Heart left ventricle (tissue), 16 donors: Measurements from ENCODE around the gene INPP4A. TPM values are rescaled to one million over a fixed set of nuclear protein-coding genes. Genes with fewer than 3 reads are reported as not detected.
A peak's percentile ranks its signal among the peaks of the same experiment; 100 is the strongest.

Experiments
- ATAC-seq, 4 donors: fragments of 200-7000 bp; cut with Tn5 transposase; one replicate each; pipeline ENCODE4 v1.9.1; 2020 to 2022; ENCODE audit warnings: moderate library complexity in 4 of 4, mild to moderate bottlenecking in 3 of 4, moderate number of reproducible peaks in 1 of 4
- DNase-seq, 5 donors: peaks; one replicate each; pipeline ENCODE4 v3.0.0-alpha.2; 2020
- H3K27ac ChIP-seq, 12 donors: fragments of 200-600 bp; sonication (generic) in 4 of 12; one replicate each; pipeline versions ENCODE4 v1.5.0 to v1.8.0; 2016 to 2022; ENCODE audit warnings: mild to moderate bottlenecking in 2 of 12
- H3K27me3 ChIP-seq, 9 donors: fragments of 200-600 bp; sonication (generic) in 2 of 9; one replicate each; pipeline versions ENCODE4 v1.5.1 to v1.8.0; 2016 to 2022; ENCODE audit warnings: mild to moderate bottlenecking in 3 of 9
- H3K36me3 ChIP-seq, 9 donors: fragments of 200-600 bp; sonication (generic) in 2 of 9; one replicate each; pipeline versions ENCODE4 v1.5.0 to v1.8.0; 2018 to 2022; ENCODE audit warnings: mild to moderate bottlenecking in 2 of 9
- H3K4me1 ChIP-seq, 12 donors: fragments of 200-600 bp; sonication (generic) in 4 of 12; one replicate each; pipeline versions ENCODE4 v1.5.0 to v1.8.0; 2016 to 2022; ENCODE audit warnings: mild to moderate bottlenecking in 3 of 12
- H3K4me3 ChIP-seq, 12 donors: fragments of 200-600 bp; sonication (generic) in 4 of 12; one replicate each; pipeline versions ENCODE4 v1.5.0 to v1.8.0; 2017 to 2022; ENCODE audit warnings: mild to moderate bottlenecking in 9 of 12, moderate library complexity in 4 of 12
- H3K9me3 ChIP-seq, 12 donors: fragments of 200-600 bp; sonication (generic) in 4 of 12; one replicate each; pipeline versions ENCODE4 v1.5.0 to v1.8.0; 2016 to 2022; ENCODE audit warnings: mild to moderate bottlenecking in 1 of 12
- CTCF ChIP-seq, 12 donors: fragments of 200-600 bp; sonication (generic) in 4 of 12; IDR thresholded peaks; one replicate each; pipeline versions ENCODE4 v1.5.0 to v1.8.0; 2018 to 2022; ENCODE audit warnings: antibody characterized with exemption in 12 of 12, mild to moderate bottlenecking in 5 of 12
- POLR2A ChIP-seq, 2 donors: fragments of 450-650 bp; IDR thresholded peaks; one replicate each; pipeline ENCODE4 v1.6.1; 2017; ENCODE audit warnings: antibody characterized with exemption in 2 of 2, mild to moderate bottlenecking in 2 of 2, moderate library complexity in 2 of 2
- WGBS, 4 donors: extraction: QIAGEN DNeasy Blood & Tissue Kit in 2 of 4; methylation state at CpG; one replicate each; pipeline versions ENCODE4 v1.1.5 to v1.1.7; 2013 to 2018; 5-methylcytosine and 5-hydroxymethylcytosine counted together
- intact Hi-C, 10 donors: fragments of 100-400 bp; cut with DNase I; formaldehyde crosslinking; loops; one replicate each; pipeline versions ENCODE4 v1.11.1 to v1.14.2; 2022
- polyA plus RNA-seq, 2 donors: library from polyadenylated mRNA; stranded (reverse); fragments of 200-250 nt; gene quantifications; one replicate each; pipeline ENCODE4 v1.2.3, GENCODE V29; 2013
- total RNA-seq, 9 donors: library from RNA; depleted of rRNA in 2 of 9; stranded (reverse); fragments of >200 nt in 2 of 9; fragmentation: NEBNext Ultra II Directional in 3 of 9; extraction: Animal tissue kit (Norgen Biotek cat#: 25700) in 3 of 9; gene quantifications; one replicate each; pipeline versions ENCODE4 v1.1.0 to v1.2.4, GENCODE V29; 2016 to 2023
- donor health status: ischemic (EF 13 %, LVEDD 7.1; RV severe dilation, severe dysfunction).
- donor health status: healthy with polysubstance abuse.
- donor health status: DM: no; HTN: yes; CAD: no.
- donor health status: DM: no; HTN: no; CAD: no.
- donor health status: ischemic (EF 25% LVEDD 6.9; RV normal size, moderate dysfunction).
- donor health status: ischemic (EF 25% LVEDD 5.7; RV mildly dilated, moderate dysfunction).
- donor health status: healthy.
- donor health status: DM: yes; HTN: yes; CAD: no.
- donor health status: ischemic (EF 35%, LVEDD 5.7; RV mildly dilated, moderate dysfunction).
- donor health status: nonischemic (EF 11% LVEDD 7.7; RV severe dilation, severe dysfunction).
- donor health status: DM: yes; HTN: yes; CAD: no.
- donor health status: PGD.
- donor health status: ischemic (EF 29% LVEDD 5.4; RV normal size, mild dysfunction).
- donor health status: nonischemic (EF 23%, LVEDD 6.1; RV moderate dilation, normal function).

The INPP4A gene
- total and polyA plus RNA-seq, 11 donors = 5.1 to 30.5 (median 20.3) TPM

DNA sequence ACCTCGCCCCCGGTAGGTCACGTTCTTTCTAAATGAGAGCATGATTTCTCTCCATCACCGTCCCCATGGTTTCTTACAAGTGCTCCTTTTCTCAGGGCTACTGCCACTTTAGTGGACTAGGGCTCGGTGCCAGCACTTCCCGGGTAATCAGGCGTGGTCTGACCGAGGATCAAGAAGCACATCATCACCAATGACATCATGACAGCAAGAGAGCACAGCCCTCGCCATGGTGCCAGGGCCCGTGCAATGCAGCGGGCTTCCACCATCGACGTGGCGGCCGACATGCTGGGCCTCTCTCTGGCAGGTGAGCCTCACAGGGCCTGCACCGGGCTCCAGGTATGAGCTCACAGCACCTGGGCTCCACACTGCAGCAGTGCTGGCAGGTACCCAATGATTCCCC lies 75.2 kb downstream of the INPP4A start:
- Histone ChIP-seq H3K9me3 (no peaks in the 10 kb centered on the region), H3K27ac (no peak overlapping the region), H3K27me3 (no peaks in the 10 kb centered on the region), H3K4me1 (peaks cover 0 to 33% (median 11%) of the 10 kb centered on the region in 12 donors), H3K4me3 (no peak overlapping the region), H3K36me3 (peaks cover 0 to 31% (median 9%) of the 10 kb centered on the region in 9 donors)
- 81 to 93% (median 92%) methylated on average over 8 to 16 of the region's 16 CpGs for WGBS, 4 donors
- ATAC-seq = peak in 1 of 4 donors; percentile 15
- intact Hi-C loops = loop anchor here in 9 of 10 donors (2.0 to 10.0 kb wide), 5 partner anchors 73 to 108 kb away; no protein-coding TSS in a partner anchor
- DNase-seq = no peak
- TF ChIP-seq CTCF (IDR thresholded peaks at IDR 0.05) (no peak), POLR2A (IDR thresholded peaks at IDR 0.05) (no peak)

GRCh38 chr2:98520806-98521205 lies 76.1 kb downstream of the INPP4A start:
- WGBS, 4 donors = 89 to 95% (median 93%) methylated on average over 6 of the region's 6 CpGs
- H3K36me3 ChIP-seq = peaks cover 0 to 31% (median 9%) of the 10 kb centered on the region in 9 donors
- TF ChIP-seq CTCF (IDR thresholded peaks at IDR 0.05) (no peak), POLR2A (IDR thresholded peaks at IDR 0.05) (no peak)
- peaks cover 0 to 26% (median 5%) of the 10 kb centered on the region in 12 donors for H3K4me1 ChIP-seq
- no peak overlapping the region for H3K27ac ChIP-seq
- DNase-seq (no peak), ATAC-seq (no peak)
- H3K4me3 ChIP-seq = no peak overlapping the region
- no peaks in the 10 kb centered on the region for H3K9me3 ChIP-seq
- no peaks in the 10 kb centered on the region for H3K27me3 ChIP-seq
- intact Hi-C loops = loop anchor here in 1 of 10 donors (10.0 kb wide), 1 partner anchor 106 kb away; no protein-coding TSS in a partner anchor

GRCh38 chr2:98521266-98521665 lies 76.6 kb downstream of the INPP4A start:
- Histone ChIP-seq H3K27ac (no peak overlapping the region), H3K4me3 (no peak overlapping the region), H3K9me3 (no peaks in the 10 kb centered on the region), H3K4me1 (peaks cover 0 to 24% (median 5%) of the 10 kb centered on the region in 12 donors), H3K27me3 (no peaks in the 10 kb centered on the region), H3K36me3 (peaks cover 0 to 31% (median 9%) of the 10 kb centered on the region in 9 donors)
- intact Hi-C loops = loop anchor here in 1 of 10 donors (10.0 kb wide), 1 partner anchor 106 kb away; no protein-coding TSS in a partner anchor
- WGBS, 4 donors = 86 to 89% (median 88%) methylated on average over 7 of the region's 7 CpGs
- TF ChIP-seq CTCF (IDR thresholded peaks at IDR 0.05) = no peak
- DNase-seq = no peak
- ATAC-seq = no peak

- H3K4me1 ChIP-seq = peaks cover 0 to 21% (median 2%) of the 10 kb centered on the region in 12 donors
- TF ChIP-seq POLR2A (IDR thresholded peaks at IDR 0.05) (no peak), CTCF (IDR thresholded peaks at IDR 0.05) (no peak)
- no peak overlapping the region for H3K4me3 ChIP-seq
- H3K27ac ChIP-seq = peak overlapping the region in 1 of 12 donors; percentile 63
- DNase-seq (no peak), ATAC-seq (peak in 1 of 4 donors; percentile 53)
- H3K9me3 ChIP-seq = no peaks in the 10 kb centered on the region
- peaks cover 0 to 31% (median 9%) of the 10 kb centered on the region in 9 donors for H3K36me3 ChIP-seq
- intact Hi-C loops = loop anchor here in 1 of 10 donors (10.0 kb wide), 1 partner anchor 108 kb away; no protein-coding TSS in a partner anchor
- 82 to 84% (median 84%) methylated on average over 2 of the region's 2 CpGs for WGBS, 4 donors
- H3K27me3 ChIP-seq = no peaks in the 10 kb centered on the region
These were observed 78.2 kb downstream of the INPP4A start for GRCh38 chr2:98522854-98523253.
